Measurements from ENCODE around the gene PTAFR. TPM values are rescaled to one million over a fixed set of nuclear protein-coding genes. Genes with fewer than 3 reads are reported as not detected.

The PTAFR gene
- total and polyA plus RNA-seq, 2 donors (not counting 1 experiment from before 2014, with no cell fraction given): under 0.01 to 0.25 TPM

DNA sequence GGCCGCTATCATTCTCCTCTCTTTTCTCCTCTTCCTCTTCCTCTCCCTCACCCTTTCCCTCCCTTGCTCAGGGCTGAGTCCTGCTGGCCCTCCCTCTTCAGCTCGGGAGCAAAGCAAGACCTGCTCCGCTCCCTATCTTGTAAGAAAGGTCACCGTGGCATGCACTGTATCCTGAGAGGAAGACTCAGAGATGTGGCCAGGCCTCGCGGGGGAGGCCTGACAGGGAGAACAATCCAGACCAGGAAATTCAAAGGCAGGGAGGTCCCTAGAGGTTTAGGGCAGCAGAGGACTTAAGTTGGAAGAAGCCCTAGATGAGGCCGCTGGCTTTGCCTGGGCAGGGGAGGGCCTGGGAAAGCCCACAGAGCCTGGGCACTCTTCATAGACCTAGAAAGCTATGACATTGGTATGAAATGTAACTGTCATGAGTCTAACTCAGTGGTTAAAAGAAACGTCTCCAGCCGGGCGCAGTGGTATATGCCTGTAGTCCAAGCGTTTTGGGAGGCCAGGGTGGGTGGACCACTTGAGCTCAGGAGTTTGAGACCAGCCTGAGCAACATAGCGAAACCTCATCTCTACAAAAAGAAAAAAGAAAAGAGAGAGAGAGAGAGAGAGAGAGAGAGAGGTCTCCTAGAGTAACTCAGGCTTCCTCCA lies 14.6 kb upstream of the PTAFR start:
- no peak overlapping the region for H3K4me2 ChIP-seq (ENCODE audit: extremely low read depth, insufficient read depth, low read length)
- no peaks in the 10 kb centered on the region for H3K27me3 ChIP-seq (ENCODE audit: control insufficient read depth, insufficient read depth, low read length)
- no peaks in the 10 kb centered on the region for H3K36me3 ChIP-seq (ENCODE audit: control insufficient read depth, insufficient read depth, low read length)
- no peak for TF ChIP-seq EZH2 (IDR thresholded peaks at IDR 0.05; ENCODE audit: low read length, missing control alignments)
- TF ChIP-seq, protein P1, sequence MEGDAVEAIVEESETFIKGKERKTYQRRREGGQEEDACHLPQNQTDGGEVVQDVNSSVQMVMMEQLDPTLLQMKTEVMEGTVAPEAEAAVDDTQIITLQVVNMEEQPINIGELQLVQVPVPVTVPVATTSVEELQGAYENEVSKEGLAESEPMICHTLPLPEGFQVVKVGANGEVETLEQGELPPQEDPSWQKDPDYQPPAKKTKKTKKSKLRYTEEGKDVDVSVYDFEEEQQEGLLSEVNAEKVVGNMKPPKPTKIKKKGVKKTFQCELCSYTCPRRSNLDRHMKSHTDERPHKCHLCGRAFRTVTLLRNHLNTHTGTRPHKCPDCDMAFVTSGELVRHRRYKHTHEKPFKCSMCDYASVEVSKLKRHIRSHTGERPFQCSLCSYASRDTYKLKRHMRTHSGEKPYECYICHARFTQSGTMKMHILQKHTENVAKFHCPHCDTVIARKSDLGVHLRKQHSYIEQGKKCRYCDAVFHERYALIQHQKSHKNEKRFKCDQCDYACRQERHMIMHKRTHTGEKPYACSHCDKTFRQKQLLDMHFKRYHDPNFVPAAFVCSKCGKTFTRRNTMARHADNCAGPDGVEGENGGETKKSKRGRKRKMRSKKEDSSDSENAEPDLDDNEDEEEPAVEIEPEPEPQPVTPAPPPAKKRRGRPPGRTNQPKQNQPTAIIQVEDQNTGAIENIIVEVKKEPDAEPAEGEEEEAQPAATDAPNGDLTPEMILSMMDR (conservative IDR thresholded peaks at IDR 0.05 in 1 of 2, IDR thresholded peaks at IDR 0.05 in 1 of 2; ENCODE audit: low read depth in 1 of 2, low read length in 2 of 2): no peak
- H3K9me3 ChIP-seq (ENCODE audit: control insufficient read depth, insufficient read depth, low read depth, low read length): no peaks in the 10 kb centered on the region
- H3K4me1 ChIP-seq (ENCODE audit: control insufficient read depth, extremely low read depth, insufficient read depth, low read length): no peaks in the 10 kb centered on the region
- H3K9ac ChIP-seq (ENCODE audit: insufficient read depth, low read length): no peak overlapping the region
- H3K79me2 ChIP-seq (ENCODE audit: control insufficient read depth, insufficient read depth, low read length): no peaks in the 10 kb centered on the region
- H3K4me3 ChIP-seq (replicated peaks in 1 of 4; ENCODE audit: control extremely low read depth in 1 of 4, insufficient read depth in 1 of 4, low read depth in 3 of 4, low read length in 4 of 4): no peak overlapping the region
- H3K27ac ChIP-seq (ENCODE audit: insufficient read depth, low read length): no peak overlapping the region
- H4K20me1 ChIP-seq (ENCODE audit: control insufficient read depth, extremely low read depth, insufficient read depth, low read length): no peaks in the 10 kb centered on the region
- peak overlapping the region; percentile 25 for H2AFZ ChIP-seq (ENCODE audit: low read length)
- DNase-seq (ENCODE audit: low read depth in 2 of 2): no peak

GRCh38 chr1:28190337-28190979 lies 14.0 kb upstream of the PTAFR start:
- DNase-seq (ENCODE audit: low read depth in 2 of 2): no peak
- Histone ChIP-seq H3K27ac (ENCODE audit: insufficient read depth, low read length) (no peak overlapping the region), H2AFZ (ENCODE audit: low read length) (peak overlapping the region; percentile 25)

GRCh38 chr1:28185071-28185470 lies 8.6 kb upstream of the PTAFR start:
- H2AFZ ChIP-seq (ENCODE audit: low read length): no peak overlapping the region
- H3K27ac ChIP-seq (ENCODE audit: insufficient read depth, low read length): no peak overlapping the region
- no peak overlapping the region for H3K9ac ChIP-seq (ENCODE audit: insufficient read depth, low read length)
- no peaks in the 10 kb centered on the region for H3K9me3 ChIP-seq (ENCODE audit: control insufficient read depth, insufficient read depth, low read depth, low read length)
- no peak for DNase-seq (ENCODE audit: low read depth in 2 of 2)
- no peaks in the 10 kb centered on the region for H4K20me1 ChIP-seq (ENCODE audit: control insufficient read depth, extremely low read depth, insufficient read depth, low read length)
- H3K4me3 ChIP-seq (replicated peaks in 1 of 4; ENCODE audit: control extremely low read depth in 1 of 4, insufficient read depth in 1 of 4, low read depth in 3 of 4, low read length in 4 of 4): no peak overlapping the region
- no peaks in the 10 kb centered on the region for H3K36me3 ChIP-seq (ENCODE audit: control insufficient read depth, insufficient read depth, low read length)
- H3K27me3 ChIP-seq (ENCODE audit: control insufficient read depth, insufficient read depth, low read length): no peaks in the 10 kb centered on the region
- no peaks in the 10 kb centered on the region for H3K79me2 ChIP-seq (ENCODE audit: control insufficient read depth, insufficient read depth, low read length)
- TF ChIP-seq, protein P1 (conservative IDR thresholded peaks at IDR 0.05 in 1 of 2, IDR thresholded peaks at IDR 0.05 in 1 of 2; ENCODE audit: low read depth in 1 of 2, low read length in 2 of 2): no peak
- TF ChIP-seq EZH2 (IDR thresholded peaks at IDR 0.05; ENCODE audit: low read length, missing control alignments): no peak
- no peak overlapping the region for H3K4me2 ChIP-seq (ENCODE audit: extremely low read depth, insufficient read depth, low read length)
- no peaks in the 10 kb centered on the region for H3K4me1 ChIP-seq (ENCODE audit: control insufficient read depth, extremely low read depth, insufficient read depth, low read length)

More at GRCh38 chr1:28190337-28190979, 14.0 kb upstream of the PTAFR start:
- TF ChIP-seq EZH2 (IDR thresholded peaks at IDR 0.05; ENCODE audit: low read length, missing control alignments): no peak
- Histone ChIP-seq H3K4me3 (replicated peaks in 1 of 4; ENCODE audit: control extremely low read depth in 1 of 4, insufficient read depth in 1 of 4, low read depth in 3 of 4, low read length in 4 of 4) (no peak overlapping the region), H3K4me1 (ENCODE audit: control insufficient read depth, extremely low read depth, insufficient read depth, low read length) (no peaks in the 10 kb centered on the region), H3K9me3 (ENCODE audit: control insufficient read depth, insufficient read depth, low read depth, low read length) (no peaks in the 10 kb centered on the region), H3K4me2 (ENCODE audit: extremely low read depth, insufficient read depth, low read length) (no peak overlapping the region), H3K79me2 (ENCODE audit: control insufficient read depth, insufficient read depth, low read length) (no peaks in the 10 kb centered on the region), H3K9ac (ENCODE audit: insufficient read depth, low read length) (no peak overlapping the region), H4K20me1 (ENCODE audit: control insufficient read depth, extremely low read depth, insufficient read depth, low read length) (no peaks in the 10 kb centered on the region), H3K27me3 (ENCODE audit: control insufficient read depth, insufficient read depth, low read length) (no peaks in the 10 kb centered on the region), H3K36me3 (ENCODE audit: control insufficient read depth, insufficient read depth, low read length) (no peaks in the 10 kb centered on the region)
